Endothelial cell of umbilical vein (primary cell): Measurements from ENCODE around the gene TLE4. TPM values are rescaled to one million over a fixed set of nuclear protein-coding genes. Genes with fewer than 3 reads are reported as not detected.

ENCODE experiments used
- BruUV-seq: library from RNA; stranded (reverse); fragments of 400-500 nt; replicated peaks from 2 replicates; lab custom pipeline; 2021; lab: Mats Ljungman, UMichigan
- CTCF ChIA-PET: fragments of 300-600, 350-600 bp; sonication (Branson Sonifier 250); formaldehyde crosslinking; loops from one replicate; lab custom pipeline; 2021; ENCODE audit warnings: antibody characterized with exemption, inconsistent platforms; lab: Charles Lee
- POLR2A ChIA-PET: fragments of 300-600, 350-600 bp; sonication (Branson Sonifier 250); formaldehyde crosslinking; loops from one replicate; lab custom pipeline; 2021; ENCODE audit warnings: antibody characterized with exemption, inconsistent platforms; lab: Charles Lee
- DNase-seq: peaks from one replicate; pipeline ENCODE4 v3.0.0-alpha.2; 2011; ENCODE audit warnings: low read depth, low spot score
- FAIRE-seq: peaks from 2 replicates; lab custom pipeline; 2011; peaks lifted over from hg19 to GRCh38; lab: Jason Lieb, UNC
- H2AFZ ChIP-seq: 2 replicates; pipeline ENCODE4 v1.6.0; 2012; ENCODE audit warnings: low read depth, low read length, control low read depth, inconsistent platforms
- H3K27ac ChIP-seq: 2 replicates; pipeline ENCODE4 v1.5.1; 2011; ENCODE audit warnings: low read depth, mild to moderate bottlenecking, control low read depth, low read length, moderate library complexity; ENCODE audit not compliant: insufficient read depth
- H3K27me3 ChIP-seq, 2 experiments: 2 replicates each; pipeline versions ENCODE4 v1.6.0 to v1.6.1; 2011; ENCODE audit warnings: low read length in 2 of 2, mixed read lengths in 1 of 2; ENCODE audit not compliant: control insufficient read depth in 2 of 2, insufficient read depth in 2 of 2
- H3K36me3 ChIP-seq, 2 experiments: 2 replicates in 1 of 2; 3 replicates in 1 of 2; pipeline ENCODE4 v1.5.1; 2011; ENCODE audit warnings: low read length in 2 of 2, mild to moderate bottlenecking in 1 of 2, moderate library complexity in 1 of 2; ENCODE audit not compliant: control insufficient read depth in 2 of 2, insufficient read depth in 2 of 2; ENCODE audit errors: extremely low read depth in 1 of 2
- H3K4me1 ChIP-seq: 3 replicates; pipeline ENCODE4 v1.5.1; 2011; ENCODE audit warnings: mild to moderate bottlenecking, low read length; ENCODE audit not compliant: control insufficient read depth, insufficient read depth; ENCODE audit errors: extremely low read depth
- H3K4me2 ChIP-seq: 2 replicates; pipeline ENCODE4 v1.6.1; 2011; ENCODE audit warnings: low read length, control low read depth, mixed read lengths; ENCODE audit not compliant: insufficient read depth
- H3K4me3 ChIP-seq, 3 experiments: fragments of 200-600 bp in 1 of 3; sonication (generic), shearing (Covaris generic) in 1 of 3; replicated peaks in 1 of 3; 2 replicates each; pipeline ENCODE4 v1.5.1; 2011 to 2016; ENCODE audit warnings: control low read depth in 3 of 3, low read length in 3 of 3, mild to moderate bottlenecking in 2 of 3, inconsistent platforms in 1 of 3, low read depth in 1 of 3, moderate library complexity in 1 of 3; ENCODE audit not compliant: insufficient read depth in 1 of 3
- H3K79me2 ChIP-seq: 2 replicates; pipeline ENCODE4 v1.6.0; 2012; ENCODE audit warnings: low read length, inconsistent platforms; ENCODE audit not compliant: control insufficient read depth, insufficient read depth
- H3K9ac ChIP-seq: replicated peaks from 2 replicates; pipeline ENCODE3; 2011; ENCODE audit warnings: low read length, control low read depth; ENCODE audit not compliant: insufficient read depth; ENCODE audit errors: extremely low read depth
- H3K9me1 ChIP-seq: replicated peaks from 3 replicates; pipeline ENCODE4 v1.6.0; 2011; ENCODE audit warnings: mild to moderate bottlenecking, low read length; ENCODE audit not compliant: control insufficient read depth, insufficient read depth; ENCODE audit errors: extremely low read depth
- H3K9me3 ChIP-seq: replicated peaks from 2 replicates; pipeline ENCODE4 v1.5.1; 2012; ENCODE audit warnings: low read length, inconsistent platforms; ENCODE audit not compliant: control insufficient read depth, insufficient read depth
- H4K20me1 ChIP-seq: replicated peaks from 2 replicates; pipeline ENCODE3; 2011; ENCODE audit warnings: mild to moderate bottlenecking, low read length; ENCODE audit not compliant: control insufficient read depth, insufficient read depth; ENCODE audit errors: extremely low read depth
- CTCF ChIP-seq, 2 donors: IDR thresholded peaks; 1 replicate in 1 of 2; 2 replicates in 1 of 2; pipeline ENCODE4 v1.5.1; 2011; ENCODE audit warnings: low read length in 2 of 2, mild to moderate bottlenecking in 2 of 2, moderate library complexity in 2 of 2, control low read depth in 1 of 2, inconsistent platforms in 1 of 2, low read depth in 1 of 2; ENCODE audit not compliant: insufficient read depth in 1 of 2; ENCODE audit errors: extremely low read depth in 1 of 2
- EZH2 ChIP-seq: IDR thresholded peaks from 2 replicates; pipeline ENCODE4 v1.6.1; 2012; ENCODE audit warnings: borderline replicate concordance, low read depth, mild to moderate bottlenecking, moderate library complexity, low read length, inconsistent platforms; ENCODE audit not compliant: severe bottlenecking
- FOS ChIP-seq: IDR thresholded peaks from 2 replicates; pipeline ENCODE4 v1.6.1; 2011; ENCODE audit warnings: mild to moderate bottlenecking, low read length, moderate library complexity, borderline replicate concordance; ENCODE audit not compliant: insufficient read depth
- GATA2 ChIP-seq: IDR thresholded peaks from 2 replicates; pipeline ENCODE4 v1.7.0; 2011; ENCODE audit warnings: low read depth, mild to moderate bottlenecking, moderate library complexity, mixed read lengths, low read length; ENCODE audit not compliant: insufficient read length, insufficient read depth
- JUN ChIP-seq: IDR thresholded peaks from 2 replicates; pipeline ENCODE4 v1.6.1; 2011; ENCODE audit warnings: borderline replicate concordance, low read depth; ENCODE audit not compliant: insufficient read length, insufficient read depth
- MAX ChIP-seq: IDR thresholded peaks from 2 replicates; pipeline ENCODE4 v1.6.1; 2011; ENCODE audit not compliant: insufficient read depth, insufficient read length
- MYC ChIP-seq: IDR thresholded peaks from one replicate; pipeline ENCODE4 v1.6.1; 2011; ENCODE audit warnings: mild to moderate bottlenecking, low read depth, low read length
- POLR2A ChIP-seq: IDR thresholded peaks from 2 replicates; pipeline ENCODE4 v1.6.1; 2012; ENCODE audit warnings: low read depth, mild to moderate bottlenecking, control low read depth, low read length
- POLR2AphosphoS5 ChIP-seq: IDR thresholded peaks from 2 replicates; pipeline ENCODE4 v1.6.1; 2012; ENCODE audit warnings: low read depth, mild to moderate bottlenecking, control low read depth, low read length, moderate library complexity; ENCODE audit not compliant: insufficient read depth
- dilution Hi-C: fragments of 300-500 bp; cut with MboI; formaldehyde crosslinking; loops from one replicate; pipeline ENCODE4 v1.15.0; 2019; ENCODE audit warnings: low sequenced_read_pairs; ENCODE audit not compliant: extremely low pct_ligation_motif_present
- intact Hi-C: fragments of 100-400 bp; cut with micrococcal nuclease; formaldehyde crosslinking; loops from one replicate; pipeline ENCODE4 v1.10.0; 2022
- polyA plus RNA-seq, 4 experiments: library from polyadenylated mRNA; depleted of rRNA in 3 of 4; stranded (reverse) in 3 of 4; unstranded in 1 of 4; fragments of >200 nt; gene quantifications; 2 replicates each; pipeline versions ENCODE4 v1.2.1 to v1.2.3, GENCODE V29; 2011 to 2012; ENCODE audit warnings: missing spikeins in 1 of 4
- total RNA-seq: library from RNA; stranded (reverse); gene quantifications from 2 replicates; pipeline ENCODE4 v1.2.3, GENCODE V29; 2021

TLE4 gene
- total and polyA plus RNA-seq, 2 donors (not counting 3 experiments of a cell fraction or from before 2014, with no cell fraction given): 31.4 to 32.3 TPM

GRCh38 chr9:79633558-79633957, 61.8 kb downstream of the TLE4 start:
- Histone ChIP-seq H3K9ac (no peak overlapping the region), H3K4me3 (no peak overlapping the region), H3K4me2 (no peak overlapping the region), H3K9me3 (no peaks in the 10 kb centered on the region), H3K27me3 (no peaks in the 10 kb centered on the region), H4K20me1 (no peaks in the 10 kb centered on the region), H3K36me3 (no peaks in the 10 kb centered on the region), H3K4me1 (peaks cover 10% of the 10 kb centered on the region), H3K27ac (no peak overlapping the region), H3K9me1 (no peaks in the 10 kb centered on the region), H2AFZ (no peak overlapping the region), H3K79me2 (no peaks in the 10 kb centered on the region)
- intact Hi-C loops: no loop called here
- FAIRE-seq (no peak), DNase-seq (no peak)
- POLR2A ChIA-PET: no interaction called here
- BruUV-seq: no TSS peak
- CTCF ChIA-PET: interaction anchor here (1.9 kb wide), 1 partner anchor 10 kb away, joined by 6 read pairs; no protein-coding TSS in a partner anchor
- TF ChIP-seq FOS (no peak), POLR2AphosphoS5 (no peak), JUN (no peak), CTCF (IDR thresholded peaks at IDR 0.05; ENCODE audit: extremely low read depth in 1 of 2, insufficient read depth in 1 of 2, low read depth in 1 of 2, low read length in 2 of 2) (no peak), EZH2 (no peak), POLR2A (no peak), MYC (no peak), MAX (no peak), GATA2 (no peak)
- dilution Hi-C loops: no loop called here
